Ectodermal cell (in vitro differentiated cells): ENCODE results near the gene CPNE7. TPM values are rescaled to one million over a fixed set of nuclear protein-coding genes. Genes with fewer than 3 reads are reported as not detected.
A peak's percentile ranks its signal among the peaks of the same experiment; 100 is the strongest.

ENCODE experiments used
- H3K27ac ChIP-seq: 2 replicates; pipeline ENCODE4 v1.7.0; 2013; ENCODE audit warnings: mild to moderate bottlenecking, low read depth, low read length; ENCODE audit not compliant: insufficient read depth, poor library complexity, severe bottlenecking
- H3K27me3 ChIP-seq: 2 replicates; pipeline ENCODE4 v1.7.0; 2013; ENCODE audit warnings: mild to moderate bottlenecking, low read length; ENCODE audit not compliant: insufficient read depth, control insufficient read depth, poor library complexity, severe bottlenecking
- H3K36me3 ChIP-seq: one replicate; pipeline ENCODE4 v1.7.0; 2013; ENCODE audit warnings: low read length; ENCODE audit not compliant: control insufficient read depth, insufficient read depth
- H3K4me1 ChIP-seq: one replicate; pipeline ENCODE4 v1.7.0; 2013; ENCODE audit warnings: low read length; ENCODE audit not compliant: control insufficient read depth, insufficient read depth
- H3K4me3 ChIP-seq: 2 replicates; pipeline ENCODE4 v1.7.0; 2013; ENCODE audit warnings: low read depth, low read length, control low read depth; ENCODE audit not compliant: insufficient read depth
- H3K9me3 ChIP-seq: 2 replicates; pipeline ENCODE4 v1.7.0; 2013; ENCODE audit warnings: mild to moderate bottlenecking, low read length, moderate library complexity; ENCODE audit not compliant: control insufficient read depth
- WGBS, 2 experiments: methylation state at CpG; one replicate each; pipeline ENCODE4 v1.1.7; 2013; ENCODE audit warnings: missing lambda C conversion rate in 2 of 2; 5-methylcytosine and 5-hydroxymethylcytosine counted together
- polyA plus RNA-seq, 4 experiments: library from polyadenylated mRNA; stranded (reverse); fragments of 50-300 nt; gene quantifications; one replicate each; pipeline ENCODE4 v1.2.3, GENCODE V29; 2013

The CPNE7 gene
- 6.8 TPM for polyA plus RNA-seq (2013, experiment 1 of 4)
- 8.5 TPM for polyA plus RNA-seq (2013, experiment 2 of 4)
- 9.5 TPM for polyA plus RNA-seq (2013, experiment 3 of 4)
- polyA plus RNA-seq (2013, experiment 4 of 4), result 5.8 TPM

GRCh38 chr16:89575247-89576152 lies at the start of gene CPNE7:
Gene CPNE7 (plus strand): TSS chr16:89575758. CDS start chr16:89575898, 140 bp downstream.
- Histone ChIP-seq H3K36me3 (no peaks in the 10 kb centered on the region), H3K27me3 (peaks cover 43% of the 10 kb centered on the region), H3K9me3 (no peaks in the 10 kb centered on the region), H3K4me3 (peak within 1 kb of the TSS; percentile 33), H3K4me1 (no peaks in the 10 kb centered on the region), H3K27ac (no peak within 1 kb of the TSS)
- 2% methylated on average over 103 of the region's 103 CpGs for WGBS, 2 experiments

- H3K4me3 ChIP-seq, result no peak overlapping the region
- no peaks in the 10 kb centered on the region for H3K4me1 ChIP-seq
- WGBS, 2 experiments, result 90 to 91% methylated on average over 16 of the region's 16 CpGs
- no peaks in the 10 kb centered on the region for H3K27me3 ChIP-seq
- H3K9me3 ChIP-seq, result no peaks in the 10 kb centered on the region
- peaks cover 71% of the 10 kb centered on the region for H3K36me3 ChIP-seq
- no peak overlapping the region for H3K27ac ChIP-seq
These were observed 46.5 kb upstream of the CPNE7 start for GRCh38 chr16:89529097-89529496.

GRCh38 chr16:89530401-89531381 lies 44.9 kb upstream of the CPNE7 start:
- 95% methylated on average over 37 of the region's 37 CpGs for WGBS, 2 experiments
- H3K27ac ChIP-seq, result no peak overlapping the region
- no peak overlapping the region for H3K4me3 ChIP-seq
- peaks cover 72% of the 10 kb centered on the region for H3K36me3 ChIP-seq
- no peaks in the 10 kb centered on the region for H3K27me3 ChIP-seq
- no peaks in the 10 kb centered on the region for H3K9me3 ChIP-seq
- H3K4me1 ChIP-seq, result no peaks in the 10 kb centered on the region

GRCh38 chr16:89531821-89532526 lies 43.6 kb upstream of the CPNE7 start:
- Histone ChIP-seq H3K27ac (no peak overlapping the region), H3K36me3 (peaks cover 62% of the 10 kb centered on the region), H3K27me3 (no peaks in the 10 kb centered on the region), H3K4me1 (no peaks in the 10 kb centered on the region), H3K4me3 (no peak overlapping the region), H3K9me3 (no peaks in the 10 kb centered on the region)
- 96% methylated on average over 31 of the region's 31 CpGs for WGBS, 2 experiments

- peaks cover 56% of the 10 kb centered on the region for H3K36me3 ChIP-seq
- WGBS, 2 experiments, result 96 to 97% methylated on average over 11 of the region's 11 CpGs
- no peak overlapping the region for H3K27ac ChIP-seq
- H3K27me3 ChIP-seq, result no peaks in the 10 kb centered on the region
- no peaks in the 10 kb centered on the region for H3K4me1 ChIP-seq
- H3K9me3 ChIP-seq, result no peaks in the 10 kb centered on the region
- no peak overlapping the region for H3K4me3 ChIP-seq
These were observed 41.3 kb upstream of the CPNE7 start for GRCh38 chr16:89534252-89534756.

GRCh38 chr16:89536371-89536770 lies 39.2 kb upstream of the CPNE7 start:
- no peak overlapping the region for H3K27ac ChIP-seq
- 95 to 98% methylated on average over 19 to 20 of the region's 24 CpGs for WGBS, 2 experiments
- no peaks in the 10 kb centered on the region for H3K27me3 ChIP-seq
- peaks cover 43% of the 10 kb centered on the region for H3K36me3 ChIP-seq
- H3K4me1 ChIP-seq, result no peaks in the 10 kb centered on the region
- H3K9me3 ChIP-seq, result no peaks in the 10 kb centered on the region
- no peak overlapping the region for H3K4me3 ChIP-seq

GRCh38 chr16:89536886-89537548 lies 38.5 kb upstream of the CPNE7 start:
- H3K4me3 ChIP-seq, result no peak overlapping the region
- no peaks in the 10 kb centered on the region for H3K9me3 ChIP-seq
- no peaks in the 10 kb centered on the region for H3K27me3 ChIP-seq
- H3K27ac ChIP-seq, result no peak overlapping the region
- H3K4me1 ChIP-seq, result no peaks in the 10 kb centered on the region
- peaks cover 43% of the 10 kb centered on the region for H3K36me3 ChIP-seq
- 94% methylated on average over 36 of the region's 36 CpGs for WGBS, 2 experiments

- Histone ChIP-seq H3K27me3 (no peaks in the 10 kb centered on the region), H3K4me3 (no peak overlapping the region), H3K4me1 (no peaks in the 10 kb centered on the region), H3K36me3 (peaks cover 39% of the 10 kb centered on the region), H3K27ac (no peak overlapping the region), H3K9me3 (no peaks in the 10 kb centered on the region)
- 95 to 96% methylated on average over 7 of the region's 7 CpGs for WGBS, 2 experiments
These were observed 38.0 kb upstream of the CPNE7 start for GRCh38 chr16:89537549-89537925.

- WGBS, 2 experiments, result 96 to 97% methylated on average over 12 of the region's 12 CpGs
- Histone ChIP-seq H3K36me3 (peaks cover 32% of the 10 kb centered on the region), H3K27me3 (no peaks in the 10 kb centered on the region), H3K9me3 (no peaks in the 10 kb centered on the region), H3K4me3 (no peak overlapping the region), H3K27ac (no peak overlapping the region), H3K4me1 (no peaks in the 10 kb centered on the region)
These were observed 37.3 kb upstream of the CPNE7 start for GRCh38 chr16:89538286-89538685.
